Activated CD4-positive, alpha-beta memory T cell treated with anti-CD3 and anti-CD28 coated beads for 36 hours (primary cell): ENCODE measurements around the gene IL18R1. TPM values are rescaled to one million over a fixed set of nuclear protein-coding genes. Genes with fewer than 3 reads are reported as not detected.

ENCODE experiments used
- CTCF ChIA-PET: fragments of 350-600 bp; sonication (Branson Sonifier 250); formaldehyde crosslinking; loops from one replicate; lab custom pipeline; 2021; ENCODE audit warnings: antibody characterized with exemption, inconsistent platforms; lab: Charles Lee
- POLR2A ChIA-PET: fragments of 350-600 bp; sonication (Branson Sonifier 250); formaldehyde crosslinking; loops from one replicate; lab custom pipeline; 2021; ENCODE audit warnings: antibody characterized with exemption; lab: Charles Lee
- DNase-seq: peaks from one replicate; pipeline ENCODE4 v3.0.0-alpha.2; 2020
- H3K27ac Mint-ChIP-seq: one replicate; pipeline ENCODE4 v1.8.0; 2021; ENCODE audit warnings: mixed read lengths
- H3K27me3 Mint-ChIP-seq: one replicate; pipeline ENCODE4 v1.8.0; 2021; ENCODE audit warnings: mixed read lengths
- H3K36me3 Mint-ChIP-seq: one replicate; pipeline ENCODE4 v1.8.0; 2021; ENCODE audit warnings: mixed read lengths
- H3K4me1 Mint-ChIP-seq: one replicate; pipeline ENCODE4 v1.8.0; 2021; ENCODE audit warnings: low read depth, mixed read lengths
- H3K4me3 Mint-ChIP-seq: one replicate; pipeline ENCODE4 v1.8.0; 2021; ENCODE audit warnings: mild to moderate bottlenecking, mixed read lengths
- H3K9me3 Mint-ChIP-seq: one replicate; pipeline ENCODE4 v1.8.0; 2021; ENCODE audit warnings: mixed read lengths
- intact Hi-C: fragments of 100-400 bp; cut with micrococcal nuclease; formaldehyde crosslinking; loops from one replicate; pipeline ENCODE4 v1.15.1; 2023
- total RNA-seq, 2 experiments: library from RNA; stranded (reverse); gene quantifications; one replicate each; pipeline ENCODE4 v1.2.3, GENCODE V29; 2021

Gene IL18R1
- total RNA-seq, 2 experiments from 2014 or later, result 25.5 to 26.6 TPM

GRCh38 chr2:102367331-102367971, 11.9 kb downstream of the IL18R1 start:
- Mint-ChIP-seq H3K4me3 (peak overlapping the region; percentile 42), H3K36me3 (peaks cover 74% of the 10 kb centered on the region), H3K9me3 (peaks cover 28% of the 10 kb centered on the region), H3K4me1 (peaks cover 63% of the 10 kb centered on the region), H3K27ac (peak overlapping the region; percentile 87), H3K27me3 (no peaks in the 10 kb centered on the region)
- peak; percentile 63 for DNase-seq
- ChIA-PET POLR2A (interaction anchor here (0.9 to 1.7 kb wide), 6 partner anchors 12 to 368 kb away, joined by 3 to 6 read pairs (median 4); partner anchors contain the start of gene IL18R1), CTCF (interaction anchor here (1.0 to 2.3 kb wide), 7 partner anchors 11 to 127 kb away, joined by 3 to 10 read pairs (median 7); partner anchors contain the start of gene IL18R1)
- intact Hi-C loops, result loop anchor here (1.0 to 10.0 kb wide), 14 partner anchors 11 to 1061 kb away; no protein-coding TSS in a partner anchor

GRCh38 chr2:102368461-102369109, 13.0 kb downstream of the IL18R1 start:
- Mint-ChIP-seq H3K9me3 (peaks cover 29% of the 10 kb centered on the region), H3K4me1 (peaks cover 54% of the 10 kb centered on the region), H3K36me3 (peaks cover 72% of the 10 kb centered on the region), H3K27me3 (no peaks in the 10 kb centered on the region), H3K27ac (peak overlapping the region; percentile 87), H3K4me3 (peak overlapping the region; percentile 42)
- CTCF ChIA-PET, result interaction anchor here (1.0 to 2.3 kb wide), 8 partner anchors 11 to 128 kb away, joined by 3 to 10 read pairs (median 6); no protein-coding TSS in a partner anchor
- POLR2A ChIA-PET, result interaction anchor here (0.9 to 1.7 kb wide), 4 partner anchors 50 to 70 kb away, joined by 3 to 6 read pairs (median 4); no protein-coding TSS in a partner anchor
- DNase-seq, result peak; percentile 65
- intact Hi-C loops, result loop anchor here (5.0 to 10.0 kb wide), 2 partner anchors 256 to 664 kb away; no protein-coding TSS in a partner anchor

- H3K9me3 Mint-ChIP-seq, result peaks cover 24% of the 10 kb centered on the region
- no peak overlapping the region for H3K27ac Mint-ChIP-seq
- H3K4me3 Mint-ChIP-seq, result no peak overlapping the region
- H3K4me1 Mint-ChIP-seq, result peaks cover 45% of the 10 kb centered on the region
- peaks cover 66% of the 10 kb centered on the region for H3K36me3 Mint-ChIP-seq
- intact Hi-C loops, result loop anchor here (5.0 to 10.0 kb wide), 2 partner anchors 258 to 665 kb away; no protein-coding TSS in a partner anchor
- no peak for DNase-seq
- H3K27me3 Mint-ChIP-seq, result no peaks in the 10 kb centered on the region
- POLR2A ChIA-PET, result no interaction called here
- CTCF ChIA-PET, result interaction anchor here (1.7 kb wide), 1 partner anchor 68 kb away, joined by 5 read pairs; no protein-coding TSS in a partner anchor
Observed at GRCh38 chr2:102369866-102370265, 14.3 kb downstream of the IL18R1 start.

- Mint-ChIP-seq H3K9me3 (peaks cover 20% of the 10 kb centered on the region), H3K36me3 (peaks cover 79% of the 10 kb centered on the region), H3K4me1 (peaks cover 15% of the 10 kb centered on the region), H3K4me3 (no peak overlapping the region), H3K27ac (peak overlapping the region; percentile 29), H3K27me3 (no peaks in the 10 kb centered on the region)
- intact Hi-C loops, result no loop called here
- CTCF ChIA-PET, result interaction anchor here (1.3 kb wide), 2 partner anchors 67 to 72 kb away, joined by 3 to 6 read pairs; no protein-coding TSS in a partner anchor
- no peak for DNase-seq
- POLR2A ChIA-PET, result interaction anchor here (0.9 to 1.3 kb wide), 2 partner anchors 51 to 61 kb away, joined by 4 read pairs; no protein-coding TSS in a partner anchor
Observed at GRCh38 chr2:102376052-102376591, 20.5 kb downstream of the IL18R1 start.

- Mint-ChIP-seq H3K36me3 (peaks cover 69% of the 10 kb centered on the region), H3K4me3 (no peak overlapping the region), H3K27me3 (no peaks in the 10 kb centered on the region), H3K27ac (no peak overlapping the region), H3K9me3 (peaks cover 23% of the 10 kb centered on the region), H3K4me1 (peaks cover 7% of the 10 kb centered on the region)
- DNase-seq, result no peak
- ChIA-PET POLR2A (no interaction called here), CTCF (interaction anchor here (0.6 to 0.8 kb wide), 2 partner anchors 8 to 219 kb away, joined by 3 read pairs; no protein-coding TSS in a partner anchor)
- intact Hi-C loops, result no loop called here
Observed at GRCh38 chr2:102383722-102384121, 28.1 kb downstream of the IL18R1 start.

GRCh38 chr2:102385522-102385921, 29.9 kb downstream of the IL18R1 start:
- Mint-ChIP-seq H3K27ac (no peak overlapping the region), H3K36me3 (peaks cover 61% of the 10 kb centered on the region), H3K9me3 (peaks cover 23% of the 10 kb centered on the region), H3K27me3 (no peaks in the 10 kb centered on the region), H3K4me3 (no peak overlapping the region), H3K4me1 (peaks cover 7% of the 10 kb centered on the region)
- intact Hi-C loops, result no loop called here
- DNase-seq, result no peak
- ChIA-PET CTCF (no interaction called here), POLR2A (no interaction called here)

- intact Hi-C loops, result no loop called here
- no peak overlapping the region for H3K27ac Mint-ChIP-seq
- H3K36me3 Mint-ChIP-seq, result peaks cover 56% of the 10 kb centered on the region
- ChIA-PET CTCF (no interaction called here), POLR2A (no interaction called here)
- H3K9me3 Mint-ChIP-seq, result peaks cover 23% of the 10 kb centered on the region
- DNase-seq, result no peak
- H3K4me3 Mint-ChIP-seq, result no peak overlapping the region
- H3K4me1 Mint-ChIP-seq, result peaks cover 8% of the 10 kb centered on the region
- H3K27me3 Mint-ChIP-seq, result no peaks in the 10 kb centered on the region
Observed at GRCh38 chr2:102386004-102386403, 30.4 kb downstream of the IL18R1 start.

GRCh38 chr2:102386867-102387541, 31.4 kb downstream of the IL18R1 start:
- Mint-ChIP-seq H3K27me3 (no peaks in the 10 kb centered on the region), H3K4me3 (no peak overlapping the region), H3K27ac (no peak overlapping the region), H3K36me3 (peaks cover 46% of the 10 kb centered on the region), H3K4me1 (peaks cover 18% of the 10 kb centered on the region), H3K9me3 (peaks cover 20% of the 10 kb centered on the region)
- intact Hi-C loops, result no loop called here
- ChIA-PET POLR2A (no interaction called here), CTCF (no interaction called here)
- DNase-seq, result no peak

- ChIA-PET POLR2A (no interaction called here), CTCF (no interaction called here)
- H3K27me3 Mint-ChIP-seq, result no peaks in the 10 kb centered on the region
- no peak overlapping the region for H3K27ac Mint-ChIP-seq
- DNase-seq, result no peak
- peaks cover 22% of the 10 kb centered on the region for H3K4me1 Mint-ChIP-seq
- H3K36me3 Mint-ChIP-seq, result peaks cover 38% of the 10 kb centered on the region
- peaks cover 16% of the 10 kb centered on the region for H3K9me3 Mint-ChIP-seq
- H3K4me3 Mint-ChIP-seq, result no peak overlapping the region
- intact Hi-C loops, result no loop called here
Observed at GRCh38 chr2:102387763-102388546, 32.4 kb downstream of the IL18R1 start.

GRCh38 chr2:102391565-102391964, 36.0 kb downstream of the IL18R1 start:
- no peak for DNase-seq
- Mint-ChIP-seq H3K27ac (no peak overlapping the region), H3K4me3 (no peak overlapping the region), H3K4me1 (peaks cover 22% of the 10 kb centered on the region), H3K9me3 (no peaks in the 10 kb centered on the region), H3K27me3 (no peaks in the 10 kb centered on the region), H3K36me3 (peaks cover 13% of the 10 kb centered on the region)
- CTCF ChIA-PET, result interaction anchor here (1.0 to 1.2 kb wide), 3 partner anchors 8 to 151 kb away, joined by 3 read pairs; no protein-coding TSS in a partner anchor
- POLR2A ChIA-PET, result no interaction called here
- intact Hi-C loops, result no loop called here

GRCh38 chr2:102392096-102392495, 36.5 kb downstream of the IL18R1 start:
- Mint-ChIP-seq H3K4me1 (peaks cover 21% of the 10 kb centered on the region), H3K36me3 (peaks cover 15% of the 10 kb centered on the region), H3K4me3 (no peak overlapping the region), H3K27ac (no peak overlapping the region), H3K27me3 (no peaks in the 10 kb centered on the region), H3K9me3 (no peaks in the 10 kb centered on the region)
- CTCF ChIA-PET, result interaction anchor here (0.9 to 1.2 kb wide), 4 partner anchors 8 to 152 kb away, joined by 3 read pairs; no protein-coding TSS in a partner anchor
- POLR2A ChIA-PET, result no interaction called here
- no peak for DNase-seq
- intact Hi-C loops, result no loop called here
